GM18502 (cell line): ENCODE results near the gene PRR5.

Experiments
- ATAC-seq: cut with Tn5 transposase; IDR thresholded peaks from one replicate; pipeline ENCODE4 v1.9.1; 2021; ENCODE audit warnings: mild to moderate bottlenecking; ENCODE audit not compliant: unreplicated experiment, poor library complexity

The PRR5 gene

DNA sequence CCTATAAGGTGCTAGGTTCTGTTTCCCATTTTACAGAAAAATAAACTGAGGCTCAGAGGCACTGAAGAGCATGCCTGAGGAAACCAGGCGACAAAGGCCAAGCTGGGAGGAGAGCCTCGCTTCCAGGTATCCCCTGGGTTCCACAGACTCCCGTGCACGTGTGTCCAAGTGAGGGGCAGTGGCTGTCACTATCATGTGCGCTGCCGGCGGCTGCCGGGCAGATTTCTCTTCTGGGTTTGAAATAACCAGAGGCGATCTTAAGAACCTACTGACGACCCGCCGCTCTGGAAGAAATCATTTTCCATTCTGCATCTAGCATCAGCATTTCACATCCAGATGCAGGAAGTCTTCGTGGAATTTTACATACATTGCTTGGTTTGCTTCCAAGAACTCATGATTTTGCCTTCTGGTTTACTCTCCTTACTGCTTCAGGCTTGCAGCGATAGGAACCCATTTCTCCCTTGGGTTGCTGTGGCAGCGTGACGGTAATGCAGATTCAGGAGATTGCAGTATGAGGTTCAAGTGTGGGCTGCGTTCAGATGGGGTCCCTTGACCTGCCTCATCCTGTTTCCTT, 79.0 kb downstream of the PRR5 start:
- ATAC-seq: no peak

DNA sequence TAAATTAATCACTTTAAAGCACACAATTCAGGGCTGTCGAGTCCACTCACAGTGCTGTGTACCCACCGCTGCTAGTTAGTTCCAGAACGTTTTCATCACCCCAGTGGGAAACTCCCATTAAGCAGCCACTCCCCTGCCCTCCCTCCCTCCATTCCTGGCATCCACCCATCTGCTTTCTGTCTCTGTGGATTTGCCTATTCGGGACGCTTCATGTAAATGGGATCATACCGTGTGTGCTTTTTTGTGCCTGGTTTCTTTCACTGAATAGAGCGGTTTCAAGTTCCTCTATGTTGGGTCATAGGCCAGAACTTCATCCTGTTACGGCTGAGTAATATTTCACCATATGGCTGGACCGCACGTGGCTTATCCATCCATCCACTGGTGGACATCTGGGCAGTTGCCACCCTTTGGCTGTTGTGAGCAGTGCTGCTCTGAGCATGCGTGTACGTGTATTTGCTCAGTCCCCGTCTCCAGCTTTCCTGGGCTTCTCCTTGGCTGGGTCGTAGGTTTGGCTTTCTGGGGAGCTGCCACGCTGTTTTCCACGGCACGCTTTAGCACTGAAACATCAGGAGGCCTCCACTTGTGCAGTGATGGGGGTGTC, 80.5 kb downstream of the PRR5 start:
- ATAC-seq: no peak

DNA sequence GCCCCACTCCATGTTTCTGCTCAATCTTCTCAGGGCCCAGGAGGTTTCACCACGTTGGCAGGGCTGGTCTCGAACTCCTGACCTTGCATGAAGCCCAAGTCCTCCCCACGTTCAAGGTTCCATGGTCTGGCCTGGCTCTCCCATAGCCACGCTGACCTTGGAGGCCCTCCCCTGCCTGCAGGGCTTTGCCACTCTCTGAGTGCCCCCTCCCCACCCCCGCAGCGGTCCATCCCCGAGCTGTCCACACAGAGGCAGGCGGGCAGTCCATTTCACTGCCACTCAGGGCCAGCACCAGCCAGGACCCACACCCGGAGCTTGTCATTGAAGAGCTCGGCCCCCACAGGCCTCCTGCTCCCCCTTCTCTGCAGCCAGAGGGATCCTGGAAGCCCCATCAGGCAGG, 81.1 kb downstream of the PRR5 start:
- ATAC-seq: no peak

DNA sequence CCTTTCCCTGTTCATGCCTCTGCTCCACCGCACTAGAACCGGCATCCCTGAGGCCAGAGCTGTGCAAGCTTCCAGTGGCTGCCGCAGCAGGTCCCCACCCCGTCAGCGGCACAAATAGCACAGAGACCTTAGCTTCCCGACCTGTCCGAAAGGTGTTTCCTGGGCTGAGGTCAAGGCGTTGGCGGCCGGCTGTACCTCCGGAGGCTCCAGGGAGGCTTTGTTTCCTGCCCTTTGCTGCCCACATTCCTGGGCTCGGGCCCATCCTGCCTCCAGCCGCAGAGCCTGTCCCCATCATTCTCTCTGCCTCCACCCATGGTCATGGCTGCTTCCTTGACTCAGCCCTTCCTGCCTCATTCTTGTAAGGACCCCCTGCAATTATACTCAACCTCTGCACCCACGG, 81.6 kb downstream of the PRR5 start:
- no peak for ATAC-seq

DNA sequence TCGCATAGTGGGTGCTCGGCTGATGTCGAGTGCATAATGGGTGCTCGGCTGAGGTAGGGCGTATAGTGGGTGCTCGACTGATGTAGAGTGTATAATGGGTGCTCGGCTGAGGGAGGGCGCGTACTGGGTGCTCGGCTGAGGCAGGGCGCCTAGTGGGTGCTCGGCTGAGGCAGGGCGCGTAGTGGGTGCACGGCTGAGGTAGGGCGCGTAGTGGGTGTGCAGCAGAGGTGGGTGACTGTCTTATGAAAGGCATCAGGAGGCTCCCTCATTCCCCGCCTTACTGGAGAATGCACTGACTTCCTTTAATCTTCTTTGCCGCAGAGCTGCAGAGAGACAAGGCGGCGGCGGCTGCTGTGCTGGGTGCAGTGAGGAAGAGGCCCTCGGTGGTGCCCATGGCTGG, 84.1 kb downstream of the PRR5 start:
- no peak for ATAC-seq

DNA sequence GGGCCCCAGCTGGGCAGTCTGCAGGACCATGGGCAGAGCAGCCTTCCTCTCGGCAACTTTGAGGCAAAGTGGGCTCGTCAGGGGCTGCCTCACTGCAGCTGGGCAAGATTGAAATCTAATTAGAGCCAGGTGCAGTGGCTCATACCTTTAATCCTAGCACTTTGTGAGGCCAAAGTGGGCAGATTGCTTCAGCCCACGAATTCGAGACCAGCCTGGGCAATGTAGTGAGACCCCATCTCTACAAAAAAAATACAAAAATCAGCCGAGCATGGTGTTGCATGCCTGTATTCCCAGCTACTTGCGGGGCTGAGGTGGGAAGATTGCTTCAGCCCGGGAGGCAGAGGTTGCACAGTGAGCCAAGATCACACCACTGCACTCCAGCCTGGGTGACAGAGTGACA, 84.6 kb downstream of the PRR5 start:
- no peak for ATAC-seq
